Skeletal muscle satellite cell (primary cell): ENCODE measurements around the gene AGBL4.

Experiments
- H3K27me3 ChIP-seq: 2 replicates; pipeline ENCODE4 v1.7.0; 2013; ENCODE audit warnings: low read length; ENCODE audit not compliant: control insufficient read depth, insufficient read depth
- H3K36me3 ChIP-seq: 2 replicates; pipeline ENCODE4 v1.7.0; 2013; ENCODE audit warnings: mild to moderate bottlenecking, control low read depth, low read length; ENCODE audit not compliant: insufficient read depth
- H3K4me1 ChIP-seq: 2 replicates; pipeline ENCODE4 v1.7.0; 2013; ENCODE audit warnings: low read length; ENCODE audit not compliant: control insufficient read depth, insufficient read depth
- H3K4me2 ChIP-seq: 2 replicates; pipeline ENCODE4 v1.7.0; 2013; ENCODE audit warnings: mild to moderate bottlenecking, low read length
- H3K4me3 ChIP-seq: 2 replicates; pipeline ENCODE4 v1.7.0; 2013; ENCODE audit warnings: low read length
- H3K9ac ChIP-seq: 2 replicates; pipeline ENCODE4 v1.7.0; 2013; ENCODE audit warnings: mild to moderate bottlenecking, low read depth, low read length, moderate library complexity
- H3K9me3 ChIP-seq: replicated peaks from 2 replicates; pipeline ENCODE4 v1.7.0; 2013; ENCODE audit warnings: mild to moderate bottlenecking, control low read depth, low read length

The AGBL4 gene

DNA sequence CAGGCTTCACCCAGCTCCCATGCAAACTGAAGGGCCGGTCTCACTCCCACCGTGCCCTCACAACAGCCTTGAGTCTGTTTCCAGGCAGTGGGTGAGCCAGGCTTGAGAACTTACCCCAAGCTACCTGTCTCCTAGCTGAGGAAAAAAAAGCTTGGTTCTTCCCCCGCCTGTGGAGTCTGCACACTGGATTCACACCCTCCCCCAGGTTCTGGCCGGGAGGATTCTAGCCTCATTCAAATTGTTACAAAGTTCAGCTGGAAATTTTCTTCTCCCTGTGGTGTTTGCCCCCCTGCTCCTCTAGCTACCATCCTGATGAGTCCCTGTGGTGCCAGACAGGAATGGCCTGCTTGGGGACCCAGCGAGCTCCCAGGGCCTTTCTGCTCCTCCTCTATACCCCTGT lies 471.7 kb downstream of the AGBL4 start:
- no peaks in the 10 kb centered on the region for H3K27me3 ChIP-seq

GRCh38 chr1:49544615-49545014 lies 479.1 kb downstream of the AGBL4 start:
- Histone ChIP-seq H3K9ac (no peak overlapping the region), H3K4me2 (no peak overlapping the region), H3K4me1 (no peaks in the 10 kb centered on the region), H3K27me3 (no peaks in the 10 kb centered on the region), H3K9me3 (peaks cover 3% of the 10 kb centered on the region), H3K4me3 (no peak overlapping the region), H3K36me3 (no peaks in the 10 kb centered on the region)

More for the DNA sequence above, 471.7 kb downstream of the AGBL4 start:
- no peak overlapping the region for H3K4me3 ChIP-seq
- no peaks in the 10 kb centered on the region for H3K36me3 ChIP-seq
- no peak overlapping the region for H3K4me2 ChIP-seq
- no peak overlapping the region for H3K9ac ChIP-seq
- no peaks in the 10 kb centered on the region for H3K4me1 ChIP-seq
- no peaks in the 10 kb centered on the region for H3K9me3 ChIP-seq

DNA sequence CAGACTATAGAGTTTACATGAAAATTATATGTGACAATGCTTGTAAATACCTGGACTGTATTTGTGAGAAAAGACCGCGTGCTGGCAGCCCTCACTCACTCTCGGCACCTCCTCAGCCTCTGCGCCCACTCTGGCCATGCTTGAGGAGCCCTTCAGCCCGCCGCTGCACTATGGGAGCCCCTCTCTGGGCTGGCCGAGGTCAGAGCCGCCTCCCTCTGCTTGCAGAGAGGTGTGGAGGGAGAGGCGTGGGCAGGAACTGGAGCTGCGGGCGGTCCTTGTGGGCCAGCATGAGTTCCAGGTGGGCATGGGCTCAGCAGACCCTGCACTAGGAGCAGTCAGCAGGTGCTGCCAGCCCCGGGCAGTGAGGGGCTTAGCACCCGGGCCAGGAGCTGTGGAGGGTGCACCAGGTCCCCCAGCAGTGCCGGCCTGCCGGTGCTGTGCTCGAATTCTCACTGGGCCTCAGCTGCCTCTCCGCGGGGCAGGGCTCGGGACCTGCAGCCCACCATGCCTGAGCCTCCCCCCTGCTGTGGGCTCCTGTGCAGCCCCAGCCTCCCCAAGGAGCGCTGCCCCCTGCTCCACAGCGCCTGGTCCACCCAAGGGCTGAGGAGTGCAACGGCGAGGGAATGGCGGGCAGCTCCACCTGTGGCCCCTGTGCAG lies 482.5 kb downstream of the AGBL4 start:
- no peak overlapping the region for H3K4me2 ChIP-seq
- no peaks in the 10 kb centered on the region for H3K4me1 ChIP-seq
- H3K9ac ChIP-seq, result no peak overlapping the region
- H3K4me3 ChIP-seq, result no peak overlapping the region
- peaks cover 3% of the 10 kb centered on the region for H3K9me3 ChIP-seq
- no peaks in the 10 kb centered on the region for H3K27me3 ChIP-seq
- no peaks in the 10 kb centered on the region for H3K36me3 ChIP-seq

DNA sequence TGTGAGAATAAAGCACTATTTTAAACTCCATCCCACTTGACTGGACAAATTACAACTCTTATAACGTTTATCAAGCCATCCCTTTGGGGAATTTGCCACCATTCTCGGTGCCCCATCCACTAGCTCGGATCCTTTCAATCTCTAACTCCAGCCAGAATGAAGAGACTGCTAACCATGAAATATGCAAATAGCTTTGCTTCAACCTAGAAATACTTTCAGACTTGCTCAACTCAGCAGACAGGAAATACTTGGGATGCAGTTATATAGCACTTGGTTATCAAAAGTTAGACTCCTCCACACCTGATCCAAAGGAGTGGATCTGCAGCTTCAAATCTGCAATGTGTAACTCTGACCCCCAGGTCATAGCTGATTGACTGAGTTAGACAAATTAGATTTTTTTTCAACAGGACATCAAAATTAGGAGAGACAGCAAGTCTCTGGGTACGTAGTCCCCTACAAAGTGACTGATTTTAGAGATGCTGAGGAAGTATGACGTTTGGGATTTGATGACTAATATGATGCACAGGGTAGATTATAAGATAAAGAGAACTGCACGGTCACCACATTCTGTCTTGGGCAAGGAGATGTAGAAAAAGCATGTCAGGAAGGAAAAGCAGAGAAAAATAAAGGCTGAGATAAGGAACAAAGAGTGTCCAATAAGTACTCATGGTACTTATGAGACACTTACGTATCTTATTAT lies 496.0 kb downstream of the AGBL4 start:
- Histone ChIP-seq H3K4me3 (no peak overlapping the region), H3K4me1 (no peaks in the 10 kb centered on the region), H3K36me3 (no peaks in the 10 kb centered on the region), H3K9ac (no peak overlapping the region), H3K4me2 (no peak overlapping the region), H3K9me3 (peaks cover 7% of the 10 kb centered on the region), H3K27me3 (no peaks in the 10 kb centered on the region)

- H3K9ac ChIP-seq, result no peak overlapping the region
Observed at GRCh38 chr1:49526672-49527071, 497.1 kb downstream of the AGBL4 start.

DNA sequence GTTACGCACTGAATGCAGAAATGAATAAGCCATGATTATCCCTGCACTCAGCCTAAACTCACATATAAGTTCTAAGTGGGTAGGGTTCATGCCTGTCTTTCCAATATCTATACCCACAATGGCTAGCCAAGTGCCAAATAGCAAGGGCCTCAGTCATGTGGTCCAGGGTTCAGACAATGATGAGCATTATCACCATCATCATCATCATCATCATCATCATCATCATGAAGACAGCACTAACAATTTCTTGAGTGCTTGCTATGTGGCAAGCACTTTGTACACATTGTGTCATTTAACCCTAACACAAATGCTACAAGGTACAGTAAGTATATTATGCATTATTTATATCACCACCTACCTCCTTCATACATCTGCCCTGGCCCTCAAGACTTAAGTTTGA lies 500.0 kb downstream of the AGBL4 start:
- no peaks in the 10 kb centered on the region for H3K4me1 ChIP-seq
- no peak overlapping the region for H3K4me3 ChIP-seq
- no peaks in the 10 kb centered on the region for H3K27me3 ChIP-seq
- H3K9me3 ChIP-seq, result peaks cover 8% of the 10 kb centered on the region
- H3K36me3 ChIP-seq, result no peaks in the 10 kb centered on the region
- H3K4me2 ChIP-seq, result no peak overlapping the region
- no peak overlapping the region for H3K9ac ChIP-seq

More at GRCh38 chr1:49526672-49527071, 497.1 kb downstream of the AGBL4 start:
- Histone ChIP-seq H3K4me2 (no peak overlapping the region), H3K4me1 (no peaks in the 10 kb centered on the region), H3K27me3 (no peaks in the 10 kb centered on the region), H3K4me3 (no peak overlapping the region), H3K9me3 (peaks cover 8% of the 10 kb centered on the region), H3K36me3 (no peaks in the 10 kb centered on the region)

- no peaks in the 10 kb centered on the region for H3K36me3 ChIP-seq
- no peak overlapping the region for H3K4me3 ChIP-seq
- H3K4me1 ChIP-seq, result no peaks in the 10 kb centered on the region
- no peak overlapping the region for H3K4me2 ChIP-seq
- no peaks in the 10 kb centered on the region for H3K27me3 ChIP-seq
- H3K9ac ChIP-seq, result no peak overlapping the region
- peaks cover 7% of the 10 kb centered on the region for H3K9me3 ChIP-seq
Observed at GRCh38 chr1:49466961-49467360, 556.8 kb downstream of the AGBL4 start.

- H3K4me3 ChIP-seq, result no peak overlapping the region
- H3K36me3 ChIP-seq, result no peaks in the 10 kb centered on the region
- no peak overlapping the region for H3K9ac ChIP-seq
- H3K9me3 ChIP-seq, result peaks cover 7% of the 10 kb centered on the region
- no peaks in the 10 kb centered on the region for H3K27me3 ChIP-seq
- no peaks in the 10 kb centered on the region for H3K4me1 ChIP-seq
- H3K4me2 ChIP-seq, result no peak overlapping the region
Observed at GRCh38 chr1:49465486-49466185, 558.1 kb downstream of the AGBL4 start.

DNA sequence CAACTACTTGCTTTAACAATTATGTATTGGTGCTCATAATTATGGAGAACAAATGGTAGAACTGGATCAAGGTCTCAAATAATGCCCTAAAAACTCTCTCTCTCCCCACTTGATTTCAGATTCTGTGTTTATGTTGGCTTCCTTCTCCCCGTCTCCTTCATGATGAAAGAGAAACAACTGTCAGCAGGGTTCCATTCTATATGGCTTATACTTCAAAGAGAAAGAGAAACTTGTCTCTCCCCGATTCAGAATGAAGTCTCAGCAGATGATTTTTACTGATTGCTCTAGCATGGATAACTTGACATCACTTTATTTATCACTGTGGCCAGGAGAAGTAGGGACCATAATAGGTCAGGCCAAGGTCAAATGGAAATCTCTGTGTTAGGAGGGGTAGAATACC lies 575.6 kb downstream of the AGBL4 start:
- peaks cover 4% of the 10 kb centered on the region for H3K9me3 ChIP-seq
- H3K4me2 ChIP-seq, result no peak overlapping the region
- H3K9ac ChIP-seq, result no peak overlapping the region
- H3K4me1 ChIP-seq, result no peaks in the 10 kb centered on the region
- no peaks in the 10 kb centered on the region for H3K36me3 ChIP-seq
- no peak overlapping the region for H3K4me3 ChIP-seq
- H3K27me3 ChIP-seq, result no peaks in the 10 kb centered on the region

DNA sequence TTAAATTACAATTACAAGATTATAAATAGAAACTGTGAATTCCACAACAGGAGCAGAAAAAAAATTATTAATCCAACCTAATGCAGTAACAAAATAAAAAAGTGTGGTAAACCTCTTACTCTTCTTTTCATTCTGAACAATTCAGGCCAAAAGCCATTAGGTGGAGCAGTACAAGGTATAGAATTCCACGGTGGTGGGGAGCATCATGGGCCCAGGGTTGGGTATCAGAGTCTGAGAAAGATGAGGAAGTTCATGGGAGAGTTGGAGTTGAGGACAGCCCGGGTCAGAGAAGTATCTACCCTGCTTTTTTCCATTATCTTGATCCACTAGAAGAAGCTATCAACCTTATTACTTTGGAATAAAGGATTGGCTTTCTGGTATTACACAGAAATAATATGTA lies 586.9 kb downstream of the AGBL4 start:
- Histone ChIP-seq H3K27me3 (no peaks in the 10 kb centered on the region), H3K9me3 (no peaks in the 10 kb centered on the region), H3K4me2 (no peak overlapping the region), H3K36me3 (no peaks in the 10 kb centered on the region), H3K9ac (no peak overlapping the region), H3K4me3 (no peak overlapping the region), H3K4me1 (no peaks in the 10 kb centered on the region)

DNA sequence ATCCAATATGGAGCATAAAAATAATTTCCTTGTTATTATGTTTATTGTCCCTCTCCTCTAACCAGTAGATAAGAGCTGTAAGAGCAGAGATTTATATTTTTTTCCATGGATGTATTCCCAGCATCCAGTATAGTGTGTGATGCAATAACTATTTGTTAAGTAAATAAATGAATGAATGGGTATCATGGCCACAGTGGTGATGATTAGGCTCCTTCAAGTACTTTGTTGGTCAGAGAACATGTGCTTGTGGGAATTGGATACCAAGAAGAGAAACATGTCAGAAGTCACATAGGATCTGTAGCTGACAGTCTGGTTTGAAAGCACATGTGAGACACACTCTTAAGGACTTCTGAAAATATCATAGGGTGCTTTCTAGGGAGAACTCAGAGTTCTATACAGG lies 588.5 kb downstream of the AGBL4 start:
- Histone ChIP-seq H3K4me2 (no peak overlapping the region), H3K36me3 (no peaks in the 10 kb centered on the region), H3K27me3 (no peaks in the 10 kb centered on the region), H3K4me1 (no peaks in the 10 kb centered on the region), H3K9me3 (no peaks in the 10 kb centered on the region), H3K9ac (no peak overlapping the region), H3K4me3 (no peak overlapping the region)
